ENCODE measurements around the gene DCDC1.
"Not testable (repeated sequence)": the region's sequence is repeated elsewhere in the genome, so short reads cannot be mapped to it uniquely, and the experiment has no call there.

The DCDC1 gene

DNA sequence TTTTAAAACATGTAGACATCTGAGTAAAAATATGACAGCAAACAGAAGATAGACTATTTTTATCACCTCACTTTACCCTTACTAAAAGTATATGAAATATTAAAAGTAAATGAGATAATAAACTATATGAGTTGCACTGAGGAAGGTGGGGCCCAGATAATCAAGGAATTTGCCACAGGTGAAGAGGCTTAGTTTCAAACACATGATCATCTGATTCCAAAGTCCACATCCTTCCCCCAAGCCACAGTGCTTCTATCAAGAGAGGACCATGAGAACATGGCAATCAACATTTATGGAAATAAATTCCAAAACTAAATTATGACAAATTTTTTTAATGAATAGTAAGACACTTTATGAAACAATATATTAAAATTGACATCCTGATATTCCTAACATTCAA is 384.0 kb downstream of the DCDC1 start:
- no peak for DNase-seq (ENCODE audit: low spot score)

DNA sequence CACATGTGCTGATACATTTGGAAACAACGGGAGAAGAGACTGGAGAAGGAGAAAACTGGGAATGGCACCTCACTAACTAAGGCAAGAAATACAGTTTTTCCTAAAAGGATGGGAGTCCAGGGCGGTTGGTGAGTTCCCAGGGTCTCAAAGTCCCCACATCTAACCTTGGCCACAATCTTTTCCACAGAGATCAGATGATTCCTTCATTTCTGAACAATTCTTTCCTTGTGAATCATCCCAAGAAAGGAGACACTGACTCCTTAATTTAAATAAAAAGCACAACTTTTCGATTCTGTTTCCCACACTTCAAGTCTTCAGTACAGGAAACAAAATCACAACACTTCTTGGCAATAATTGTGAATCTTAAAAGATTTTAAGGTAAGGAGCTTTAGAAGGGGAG is 384.7 kb downstream of the DCDC1 start:
- no peak for DNase-seq (ENCODE audit: low spot score)

DNA sequence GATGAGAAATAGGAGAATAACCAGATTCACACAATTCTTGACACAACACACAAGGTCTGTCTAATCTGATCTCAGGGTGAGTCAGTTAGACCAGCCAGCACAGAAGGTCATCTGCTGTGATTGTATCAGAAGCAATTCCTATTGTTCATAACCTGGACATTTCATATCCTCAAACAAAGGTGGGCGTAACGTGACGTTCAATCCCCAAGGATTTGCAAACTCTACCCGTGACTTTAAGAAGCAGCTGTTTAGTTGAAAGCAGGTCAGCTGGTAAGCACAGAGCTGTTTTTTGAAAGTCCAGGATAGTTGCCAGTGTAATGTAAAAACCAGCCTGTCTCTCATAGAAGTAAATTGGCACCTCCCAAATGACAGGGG is 385.1 kb downstream of the DCDC1 start:
- no peak for DNase-seq (ENCODE audit: low spot score)

- no peak for DNase-seq (ENCODE audit: low spot score)
Measured at GRCh38 chr11:30983776-30984441, 385.6 kb downstream of the DCDC1 start.

- DNase-seq (ENCODE audit: low spot score), result no peak
Measured at GRCh38 chr11:30983143-30983542, 386.4 kb downstream of the DCDC1 start.

GRCh38 chr11:30967579-30967978 is 402.0 kb downstream of the DCDC1 start:
- DNase-seq (ENCODE audit: low spot score), result no peak

- DNase-seq (ENCODE audit: low spot score), result peak; percentile 11
Measured at GRCh38 chr11:30960387-30960992, 409.0 kb downstream of the DCDC1 start.

DNA sequence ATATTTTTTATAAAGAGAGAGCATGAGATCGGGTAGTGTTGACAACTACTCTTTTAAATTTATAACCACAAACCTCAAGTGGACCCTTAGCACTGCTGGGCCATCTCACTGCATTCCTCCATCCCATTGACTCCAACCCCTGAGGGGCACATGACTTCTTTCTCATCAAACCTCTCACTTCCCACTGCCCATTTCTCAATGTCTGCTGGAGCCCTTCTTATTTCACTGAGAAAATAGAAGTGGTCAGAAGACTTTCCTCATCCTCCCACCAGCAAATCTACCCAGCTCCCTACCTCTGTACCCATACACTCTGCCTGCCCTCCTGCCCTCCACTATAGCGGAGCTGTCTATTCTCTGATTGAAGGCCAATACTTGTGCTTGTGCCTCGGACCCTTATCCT is 412.8 kb downstream of the DCDC1 start:
- no peak for DNase-seq (ENCODE audit: low spot score)

- no peak for DNase-seq (ENCODE audit: low spot score)
Measured at GRCh38 chr11:30949838-30950237, 419.7 kb downstream of the DCDC1 start.

DNA sequence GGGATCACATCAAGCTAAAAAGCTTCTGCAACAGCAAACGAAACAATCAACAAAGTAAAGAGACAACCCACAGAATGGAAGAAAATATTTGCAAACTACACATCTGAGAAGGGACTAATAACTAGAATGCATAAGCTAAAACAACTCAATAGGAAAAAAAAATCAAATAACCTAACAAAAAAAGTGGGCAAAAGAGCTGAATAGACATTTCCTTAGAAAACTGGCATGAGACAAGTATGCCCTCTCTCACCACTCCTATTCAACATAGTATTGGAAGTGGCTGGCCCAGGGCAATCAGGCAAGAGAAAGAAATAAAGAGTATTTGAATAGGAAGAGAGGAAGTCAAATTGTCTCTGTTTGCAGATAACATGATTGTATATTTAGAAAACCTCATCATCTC is 421.8 kb downstream of the DCDC1 start:
- not testable (repeated sequence) for DNase-seq (ENCODE audit: low spot score)

GRCh38 chr11:30938810-30939209 is 430.7 kb downstream of the DCDC1 start:
- DNase-seq (ENCODE audit: low spot score), result no peak

- no peak for DNase-seq (ENCODE audit: low spot score)
Measured at GRCh38 chr11:30938171-30938570, 431.4 kb downstream of the DCDC1 start.

DNA sequence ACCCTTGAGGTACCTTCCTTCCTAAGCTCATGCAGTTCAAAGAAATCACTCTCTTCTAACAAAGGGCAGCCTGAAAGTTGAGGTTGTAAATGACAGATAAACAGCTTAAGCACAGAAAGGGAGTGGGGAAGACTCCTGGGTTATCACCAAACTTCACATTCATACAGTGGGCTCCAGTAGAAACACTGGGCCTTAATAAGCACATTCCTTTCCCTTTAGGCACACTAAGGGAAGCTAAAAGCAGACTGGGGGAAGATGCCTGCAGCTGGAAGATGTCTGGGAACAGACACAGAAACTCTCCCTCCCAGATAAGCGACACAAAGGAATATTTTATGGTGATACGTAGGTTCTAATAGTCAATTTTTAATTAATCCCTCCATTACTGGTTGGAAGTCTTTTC is 433.0 kb downstream of the DCDC1 start:
- no peak for DNase-seq (ENCODE audit: low spot score)

DNA sequence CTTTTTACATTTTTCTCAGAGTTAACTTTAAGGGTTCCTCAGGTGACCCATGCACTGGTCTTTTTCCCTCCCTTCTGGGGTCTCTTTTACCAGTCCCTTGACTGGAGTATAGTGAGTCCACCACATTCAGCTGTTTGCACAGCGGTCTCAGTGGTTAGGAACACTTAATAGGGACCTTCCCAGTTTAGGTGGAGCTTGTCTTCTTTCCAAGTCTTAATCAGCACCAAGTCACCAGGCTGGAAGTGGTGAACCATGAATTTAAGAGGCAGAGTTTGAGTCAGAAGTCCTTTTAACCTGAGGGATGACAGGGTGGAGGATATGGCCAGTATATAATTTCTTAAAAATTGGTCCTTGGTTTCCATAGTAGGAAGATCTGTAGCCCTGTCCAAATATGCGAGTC is 433.7 kb downstream of the DCDC1 start:
- DNase-seq (ENCODE audit: low spot score), result no peak

GRCh38 chr11:30926130-30926529 is 443.4 kb downstream of the DCDC1 start:
- DNase-seq (ENCODE audit: low spot score), result no peak

DNA sequence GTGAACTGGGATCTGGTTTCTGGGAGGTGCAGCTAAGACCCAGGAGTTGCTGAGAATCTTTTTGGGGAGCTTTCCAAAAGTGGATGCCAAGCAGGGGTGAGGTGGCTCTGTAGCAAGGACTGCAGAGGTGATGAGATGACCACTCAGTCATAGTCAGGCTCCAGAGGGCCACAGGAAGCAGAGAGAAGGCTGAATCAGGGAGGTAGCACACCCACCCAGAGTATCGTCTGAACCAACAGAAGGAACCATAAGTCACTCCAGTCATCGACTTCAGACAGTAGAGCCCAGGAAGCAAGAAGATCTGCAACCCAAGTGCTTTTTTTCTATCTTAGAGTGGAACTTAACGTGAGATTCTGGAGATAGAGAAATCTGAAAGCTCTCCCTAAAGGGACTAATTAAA is 447.7 kb downstream of the DCDC1 start:
- no peak for DNase-seq (ENCODE audit: low spot score)

DNA sequence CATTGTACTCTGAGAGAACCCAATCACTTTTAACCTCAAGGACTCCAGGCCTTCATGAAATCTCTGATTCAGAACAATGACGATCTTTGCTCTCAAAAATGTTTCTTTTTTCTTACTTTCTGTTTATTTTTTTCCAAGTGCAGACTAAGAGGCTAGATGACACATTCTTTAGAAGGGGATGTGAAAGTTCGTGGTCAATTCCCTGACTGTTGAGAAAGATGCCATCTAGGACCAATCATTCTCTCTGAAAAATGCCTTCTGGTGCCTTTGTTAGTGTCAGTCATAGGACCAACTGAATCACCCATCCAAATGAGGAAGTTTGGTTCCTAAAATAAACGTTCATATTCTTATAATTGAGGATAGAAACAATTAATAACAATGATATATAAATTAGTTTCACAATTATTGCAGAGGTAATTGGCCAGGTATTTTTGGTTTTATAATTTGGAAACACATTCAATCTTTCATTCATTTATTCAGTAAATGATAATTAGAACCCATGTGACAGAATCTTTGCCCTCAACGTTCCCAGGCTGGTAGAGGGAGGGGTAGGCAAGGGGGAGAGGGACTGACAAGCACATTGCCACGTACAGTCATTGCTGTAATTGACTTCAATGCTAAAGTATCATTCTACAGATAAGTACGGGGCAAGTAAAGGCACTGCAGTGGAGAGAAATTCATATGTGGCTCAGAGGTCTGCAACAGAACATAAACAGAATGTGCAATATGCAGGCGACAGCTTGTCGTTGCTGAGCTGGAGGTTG is 450.0 kb downstream of the DCDC1 start:
- peak; percentile 33 for DNase-seq (ENCODE audit: low spot score)

DNA sequence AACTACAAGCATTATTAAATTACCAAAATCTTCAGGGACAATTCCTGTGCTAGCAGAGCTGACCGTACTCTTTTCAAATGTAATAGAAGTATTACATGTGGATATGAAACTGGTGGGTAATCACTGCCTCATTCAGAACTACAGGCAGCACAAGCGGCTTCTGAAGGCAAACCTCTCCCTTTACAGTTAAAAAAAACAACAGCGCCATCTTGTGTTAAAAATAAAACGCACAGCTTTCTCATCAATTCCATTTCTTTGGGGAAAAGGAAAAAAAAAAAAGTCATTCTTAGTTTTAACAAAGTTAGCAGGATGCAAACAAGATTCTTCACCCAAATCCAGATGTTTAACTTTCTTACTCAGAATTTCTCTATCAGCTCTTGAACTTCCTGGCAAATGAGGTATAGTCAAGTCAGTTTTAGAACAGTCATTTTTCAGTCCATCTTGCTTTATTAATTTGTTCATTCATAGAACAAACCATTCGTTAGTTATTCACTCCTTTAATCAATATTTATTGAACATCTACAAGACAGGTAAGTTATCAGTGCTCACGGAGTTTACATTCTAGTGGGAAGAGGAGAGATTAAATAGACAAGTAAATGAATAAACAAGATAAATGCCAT is 451.6 kb downstream of the DCDC1 start:
- peak; percentile 46 for DNase-seq (ENCODE audit: low spot score)

DNA sequence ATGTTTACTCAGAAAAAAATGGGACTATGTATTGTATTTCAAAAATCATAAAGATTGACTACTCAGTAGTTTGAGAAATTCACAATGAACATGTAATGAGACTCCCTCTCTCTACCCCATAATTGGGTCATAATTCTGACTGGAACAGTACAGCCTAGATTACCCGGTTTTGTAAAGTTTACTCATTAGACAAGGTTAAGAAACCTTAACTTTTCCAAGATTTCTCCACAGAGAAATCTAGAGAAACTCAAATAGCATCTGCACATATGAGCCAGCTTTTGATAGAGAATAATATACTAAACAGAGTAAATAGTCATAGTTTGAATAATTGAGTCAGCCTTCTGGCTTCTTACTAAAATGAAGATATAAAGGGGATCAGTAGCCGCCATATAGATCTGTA is 452.3 kb downstream of the DCDC1 start:
- no peak for DNase-seq (ENCODE audit: low spot score)

DNA sequence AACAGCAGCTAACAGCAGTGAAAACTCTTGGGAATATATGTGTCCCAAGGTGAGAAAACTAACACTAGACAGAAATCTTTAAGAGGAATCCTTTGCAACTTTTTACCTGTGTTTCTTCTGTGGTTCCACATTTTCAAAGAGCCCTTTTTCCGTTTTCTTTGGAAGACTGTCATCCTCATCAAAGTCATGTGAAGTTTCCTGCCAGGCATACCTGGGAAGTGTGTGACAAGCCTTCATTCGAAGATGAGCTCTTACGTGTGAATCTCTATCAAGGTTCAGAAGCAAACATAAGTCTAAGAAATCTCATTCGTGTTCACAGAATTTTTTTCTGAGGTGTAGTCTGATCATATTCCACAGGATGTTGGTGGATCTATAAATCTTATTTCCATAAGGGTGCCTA is 452.8 kb downstream of the DCDC1 start:
- DNase-seq (ENCODE audit: low spot score), result no peak

DNA sequence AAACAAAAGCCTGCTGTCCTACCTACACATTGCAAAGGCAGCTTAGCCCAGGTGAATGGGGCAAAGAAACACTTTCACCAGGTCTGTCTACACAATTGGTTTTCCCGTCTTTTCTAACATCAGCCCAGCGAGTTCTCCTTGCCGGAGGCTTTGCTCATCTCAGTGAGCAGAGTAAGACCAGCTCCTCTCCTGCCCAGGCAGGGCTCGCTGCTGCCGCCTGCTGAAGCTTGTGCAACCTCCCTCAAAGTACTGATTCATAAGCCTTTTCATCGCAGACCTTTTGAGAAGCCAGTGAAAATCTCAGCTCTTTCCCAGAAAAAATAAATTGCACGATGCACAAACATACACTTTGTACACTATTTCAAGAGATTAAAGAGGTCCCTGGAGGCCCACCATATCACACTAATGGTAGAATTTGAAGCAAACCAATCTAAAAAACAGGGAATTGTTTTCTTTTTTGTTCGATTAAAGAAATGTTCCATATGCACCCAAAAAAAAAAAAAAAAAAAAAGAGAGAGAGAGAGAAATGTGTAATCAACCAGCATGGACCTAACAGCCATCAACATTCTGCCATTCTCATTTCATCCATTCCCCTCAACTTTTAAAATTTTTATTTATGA is 455.3 kb downstream of the DCDC1 start:
- DNase-seq (ENCODE audit: low spot score), result peak; percentile 40

GRCh38 chr11:30911247-30911646 is 458.3 kb downstream of the DCDC1 start:
- no peak for DNase-seq (ENCODE audit: low spot score)

- no peak for DNase-seq (ENCODE audit: low spot score)
Measured at GRCh38 chr11:30908857-30909256, 460.7 kb downstream of the DCDC1 start.

Data from globus pallidus (tissue), 1 donor.